GM12874 (cell line): ENCODE data around the gene ROR2.

Experiments
- CTCF ChIP-seq: IDR thresholded peaks from 2 replicates; pipeline ENCODE4 v1.5.1; 2011; ENCODE audit warnings: low read depth, mild to moderate bottlenecking, control low read depth, low read length, moderate library complexity; ENCODE audit not compliant: insufficient read depth

The ROR2 gene

DNA sequence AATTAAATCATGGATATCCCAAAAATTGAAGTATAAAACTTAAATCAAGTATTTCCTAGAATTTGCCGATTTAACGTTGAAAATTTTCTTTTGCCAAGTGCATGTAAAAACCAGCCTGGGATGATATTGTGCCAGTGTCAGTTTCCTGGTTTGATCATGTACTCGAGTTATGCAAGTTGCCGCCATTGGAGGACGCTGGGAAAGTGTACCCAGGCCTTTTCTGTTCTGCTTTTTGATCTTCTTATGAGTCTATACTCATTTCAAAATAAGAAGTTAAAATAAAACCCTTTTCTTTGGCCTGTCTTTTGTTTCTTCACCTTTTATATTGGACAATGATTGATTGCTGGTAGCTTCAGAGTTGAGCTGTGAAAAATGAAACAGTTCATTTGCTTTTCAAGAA, 433.3 kb downstream of the ROR2 start:
- TF ChIP-seq CTCF = no peak

DNA sequence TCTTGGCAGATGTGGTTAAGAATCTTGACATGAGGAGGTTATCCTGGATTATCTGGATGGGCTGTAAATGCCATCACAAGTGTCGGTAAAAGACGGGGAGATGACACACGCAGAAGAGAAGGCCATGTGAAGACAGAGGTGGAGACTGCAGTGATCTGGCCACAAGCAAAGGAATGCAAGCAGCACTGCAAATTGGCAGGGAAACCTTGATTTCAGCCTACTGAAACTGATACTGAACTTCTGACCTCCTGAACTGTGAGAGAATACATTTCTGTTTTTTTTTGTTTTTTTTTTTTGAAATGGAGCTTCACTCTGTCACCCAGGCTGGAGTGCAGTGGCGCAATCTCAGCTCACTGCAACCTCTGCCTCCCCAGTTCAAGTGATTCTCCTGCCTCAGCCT, 433.9 kb downstream of the ROR2 start:
- no peak for TF ChIP-seq CTCF

- TF ChIP-seq CTCF = no peak
Observed at GRCh38 chr9:91515074-91515687, 434.8 kb downstream of the ROR2 start.
